Measurements from ENCODE around the gene SLC17A9. TPM values are rescaled to one million over a fixed set of nuclear protein-coding genes. Genes with fewer than 3 reads are reported as not detected.

Gene SLC17A9
- total RNA-seq, 1 donor from 2014 or later: 7.6 TPM

GRCh38 chr20:62971950-62972844 is 19.7 kb downstream of the SLC17A9 start:
- peak overlapping the region; percentile 43 for H3K4me3 Mint-ChIP-seq
- H3K27ac Mint-ChIP-seq: peak overlapping the region; percentile 50
- peak; percentile 78 for DNase-seq (ENCODE audit: low spot score)
- H3K27me3 Mint-ChIP-seq (ENCODE audit: insufficient read depth): peaks cover 33% of the 10 kb centered on the region
- peaks cover 13% of the 10 kb centered on the region for H3K4me1 Mint-ChIP-seq (ENCODE audit: low read depth)
- intact Hi-C loops (cut with micrococcal nuclease): loop anchor here (1.0 kb wide), 2 partner anchors 37 to 72 kb away; no protein-coding TSS in a partner anchor
- H3K9me3 Mint-ChIP-seq: no peaks in the 10 kb centered on the region
- no peaks in the 10 kb centered on the region for H3K36me3 Mint-ChIP-seq (ENCODE audit: low read depth)

- no peak overlapping the region for H3K4me3 Mint-ChIP-seq
- H3K9me3 Mint-ChIP-seq: no peaks in the 10 kb centered on the region
- H3K4me1 Mint-ChIP-seq (ENCODE audit: low read depth): peaks cover 20% of the 10 kb centered on the region
- H3K36me3 Mint-ChIP-seq (ENCODE audit: low read depth): no peaks in the 10 kb centered on the region
- H3K27ac Mint-ChIP-seq: no peak overlapping the region
- DNase-seq (ENCODE audit: low spot score): no peak
- intact Hi-C loops (cut with micrococcal nuclease): loop anchor here (1.0 kb wide), 2 partner anchors 36 to 73 kb away; no protein-coding TSS in a partner anchor
- H3K27me3 Mint-ChIP-seq (ENCODE audit: insufficient read depth): peaks cover 33% of the 10 kb centered on the region
These were observed 20.6 kb downstream of the SLC17A9 start for GRCh38 chr20:62972845-62973745.

GRCh38 chr20:62975251-62975760 is 22.8 kb downstream of the SLC17A9 start:
- no peak overlapping the region for H3K4me3 Mint-ChIP-seq
- DNase-seq (ENCODE audit: low spot score): no peak
- no peaks in the 10 kb centered on the region for H3K36me3 Mint-ChIP-seq (ENCODE audit: low read depth)
- peaks cover 45% of the 10 kb centered on the region for H3K27me3 Mint-ChIP-seq (ENCODE audit: insufficient read depth)
- no peaks in the 10 kb centered on the region for H3K9me3 Mint-ChIP-seq
- H3K4me1 Mint-ChIP-seq (ENCODE audit: low read depth): peaks cover 24% of the 10 kb centered on the region
- no peak overlapping the region for H3K27ac Mint-ChIP-seq
- intact Hi-C loops (cut with micrococcal nuclease): no loop called here

- Mint-ChIP-seq H3K9me3 (no peaks in the 10 kb centered on the region), H3K4me3 (no peak overlapping the region)
- intact Hi-C loops (cut with micrococcal nuclease): no loop called here
These were observed 23.5 kb downstream of the SLC17A9 start for GRCh38 chr20:62975812-62976508.

GRCh38 chr20:62976886-62977285 is 24.4 kb downstream of the SLC17A9 start:
- DNase-seq (ENCODE audit: low spot score): no peak

More at GRCh38 chr20:62975812-62976508, 23.5 kb downstream of the SLC17A9 start:
- DNase-seq (ENCODE audit: low spot score): no peak
- Mint-ChIP-seq H3K27me3 (ENCODE audit: insufficient read depth) (peaks cover 48% of the 10 kb centered on the region), H3K4me1 (ENCODE audit: low read depth) (peaks cover 25% of the 10 kb centered on the region), H3K36me3 (ENCODE audit: low read depth) (no peaks in the 10 kb centered on the region), H3K27ac (no peak overlapping the region)

GRCh38 chr20:62977613-62978560 is 25.4 kb downstream of the SLC17A9 start:
- Mint-ChIP-seq H3K27me3 (ENCODE audit: insufficient read depth) (peaks cover 50% of the 10 kb centered on the region), H3K36me3 (ENCODE audit: low read depth) (no peaks in the 10 kb centered on the region)
- intact Hi-C loops (cut with micrococcal nuclease): no loop called here

More at GRCh38 chr20:62976886-62977285, 24.4 kb downstream of the SLC17A9 start:
- Mint-ChIP-seq H3K9me3 (no peaks in the 10 kb centered on the region), H3K27ac (no peak overlapping the region), H3K4me3 (no peak overlapping the region), H3K27me3 (ENCODE audit: insufficient read depth) (peaks cover 50% of the 10 kb centered on the region), H3K36me3 (ENCODE audit: low read depth) (no peaks in the 10 kb centered on the region), H3K4me1 (ENCODE audit: low read depth) (peaks cover 26% of the 10 kb centered on the region)
- intact Hi-C loops (cut with micrococcal nuclease): no loop called here

GRCh38 chr20:62978561-62978943 is 26.0 kb downstream of the SLC17A9 start:
- H3K27ac Mint-ChIP-seq: no peak overlapping the region
- H3K36me3 Mint-ChIP-seq (ENCODE audit: low read depth): no peaks in the 10 kb centered on the region
- no peaks in the 10 kb centered on the region for H3K9me3 Mint-ChIP-seq
- H3K27me3 Mint-ChIP-seq (ENCODE audit: insufficient read depth): peaks cover 48% of the 10 kb centered on the region
- DNase-seq (ENCODE audit: low spot score): no peak
- no peak overlapping the region for H3K4me3 Mint-ChIP-seq
- intact Hi-C loops (cut with micrococcal nuclease): no loop called here
- H3K4me1 Mint-ChIP-seq (ENCODE audit: low read depth): peaks cover 19% of the 10 kb centered on the region

More at GRCh38 chr20:62977613-62978560, 25.4 kb downstream of the SLC17A9 start:
- Mint-ChIP-seq H3K4me3 (peak overlapping the region; percentile 19), H3K9me3 (no peaks in the 10 kb centered on the region), H3K4me1 (ENCODE audit: low read depth) (peaks cover 19% of the 10 kb centered on the region), H3K27ac (no peak overlapping the region)
- peak; percentile 32 for DNase-seq (ENCODE audit: low spot score)

GRCh38 chr20:62979310-62979709 is 26.8 kb downstream of the SLC17A9 start:
- Mint-ChIP-seq H3K4me1 (ENCODE audit: low read depth) (peaks cover 19% of the 10 kb centered on the region), H3K9me3 (no peaks in the 10 kb centered on the region), H3K27me3 (ENCODE audit: insufficient read depth) (peaks cover 49% of the 10 kb centered on the region), H3K36me3 (ENCODE audit: low read depth) (no peaks in the 10 kb centered on the region), H3K27ac (no peak overlapping the region), H3K4me3 (no peak overlapping the region)
- no peak for DNase-seq (ENCODE audit: low spot score)
- intact Hi-C loops (cut with micrococcal nuclease): no loop called here

- H3K4me3 Mint-ChIP-seq: no peak overlapping the region
- peaks cover 52% of the 10 kb centered on the region for H3K27me3 Mint-ChIP-seq (ENCODE audit: insufficient read depth)
- no peak overlapping the region for H3K27ac Mint-ChIP-seq
- no peaks in the 10 kb centered on the region for H3K9me3 Mint-ChIP-seq
- peaks cover 19% of the 10 kb centered on the region for H3K4me1 Mint-ChIP-seq (ENCODE audit: low read depth)
- intact Hi-C loops (cut with micrococcal nuclease): loop anchor here (2.0 kb wide), 1 partner anchor 51 kb away; no protein-coding TSS in a partner anchor
- no peaks in the 10 kb centered on the region for H3K36me3 Mint-ChIP-seq (ENCODE audit: low read depth)
- no peak for DNase-seq (ENCODE audit: low spot score)
These were observed 27.4 kb downstream of the SLC17A9 start for GRCh38 chr20:62979876-62980373.

GRCh38 chr20:62980380-62980960 is 28.0 kb downstream of the SLC17A9 start:
- no peaks in the 10 kb centered on the region for H3K9me3 Mint-ChIP-seq
- H3K36me3 Mint-ChIP-seq (ENCODE audit: low read depth): no peaks in the 10 kb centered on the region
- peaks cover 19% of the 10 kb centered on the region for H3K4me1 Mint-ChIP-seq (ENCODE audit: low read depth)
- no peak overlapping the region for H3K4me3 Mint-ChIP-seq
- H3K27me3 Mint-ChIP-seq (ENCODE audit: insufficient read depth): peaks cover 51% of the 10 kb centered on the region
- intact Hi-C loops (cut with micrococcal nuclease): loop anchor here (2.0 kb wide), 1 partner anchor 52 kb away; no protein-coding TSS in a partner anchor
- no peak overlapping the region for H3K27ac Mint-ChIP-seq
- no peak for DNase-seq (ENCODE audit: low spot score)

GRCh38 chr20:62980970-62981369 is 28.5 kb downstream of the SLC17A9 start:
- H3K27me3 Mint-ChIP-seq (ENCODE audit: insufficient read depth): peaks cover 51% of the 10 kb centered on the region
- no peaks in the 10 kb centered on the region for H3K9me3 Mint-ChIP-seq
- intact Hi-C loops (cut with micrococcal nuclease): loop anchor here (2.0 kb wide), 1 partner anchor 52 kb away; no protein-coding TSS in a partner anchor
- H3K27ac Mint-ChIP-seq: no peak overlapping the region
- DNase-seq (ENCODE audit: low spot score): no peak
- H3K4me1 Mint-ChIP-seq (ENCODE audit: low read depth): peaks cover 19% of the 10 kb centered on the region
- no peak overlapping the region for H3K4me3 Mint-ChIP-seq
- no peaks in the 10 kb centered on the region for H3K36me3 Mint-ChIP-seq (ENCODE audit: low read depth)
